ENCODE results near the gene TMCO4. TPM values are rescaled to one million over a fixed set of nuclear protein-coding genes. Genes with fewer than 3 reads are reported as not detected.
"Not testable (repeated sequence)": the region's sequence is repeated elsewhere in the genome, so short reads cannot be mapped to it uniquely, and the experiment has no call there.

TMCO4 gene
- total RNA-seq, 1 donor from 2014 or later: 5.8 TPM

DNA sequence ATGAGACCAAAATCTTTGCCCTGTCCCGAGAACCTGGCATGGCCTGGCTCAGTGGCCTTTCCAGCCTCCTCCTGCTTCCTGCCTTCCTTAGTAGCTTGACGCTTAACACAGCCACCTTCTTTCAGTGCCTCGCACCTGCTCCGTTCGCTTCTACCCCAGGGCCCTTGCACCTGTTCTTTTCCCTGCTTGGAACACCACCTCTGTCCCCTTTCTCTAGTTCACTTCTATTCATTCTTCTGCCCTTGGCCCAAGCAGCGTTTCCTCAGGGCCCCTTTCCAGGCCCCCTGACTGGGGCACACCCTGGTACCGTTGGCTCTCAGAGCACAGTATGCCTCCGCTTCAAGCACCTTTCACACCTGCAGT lies 144.0 kb downstream of the TMCO4 start:
- no peak for DNase-seq

DNA sequence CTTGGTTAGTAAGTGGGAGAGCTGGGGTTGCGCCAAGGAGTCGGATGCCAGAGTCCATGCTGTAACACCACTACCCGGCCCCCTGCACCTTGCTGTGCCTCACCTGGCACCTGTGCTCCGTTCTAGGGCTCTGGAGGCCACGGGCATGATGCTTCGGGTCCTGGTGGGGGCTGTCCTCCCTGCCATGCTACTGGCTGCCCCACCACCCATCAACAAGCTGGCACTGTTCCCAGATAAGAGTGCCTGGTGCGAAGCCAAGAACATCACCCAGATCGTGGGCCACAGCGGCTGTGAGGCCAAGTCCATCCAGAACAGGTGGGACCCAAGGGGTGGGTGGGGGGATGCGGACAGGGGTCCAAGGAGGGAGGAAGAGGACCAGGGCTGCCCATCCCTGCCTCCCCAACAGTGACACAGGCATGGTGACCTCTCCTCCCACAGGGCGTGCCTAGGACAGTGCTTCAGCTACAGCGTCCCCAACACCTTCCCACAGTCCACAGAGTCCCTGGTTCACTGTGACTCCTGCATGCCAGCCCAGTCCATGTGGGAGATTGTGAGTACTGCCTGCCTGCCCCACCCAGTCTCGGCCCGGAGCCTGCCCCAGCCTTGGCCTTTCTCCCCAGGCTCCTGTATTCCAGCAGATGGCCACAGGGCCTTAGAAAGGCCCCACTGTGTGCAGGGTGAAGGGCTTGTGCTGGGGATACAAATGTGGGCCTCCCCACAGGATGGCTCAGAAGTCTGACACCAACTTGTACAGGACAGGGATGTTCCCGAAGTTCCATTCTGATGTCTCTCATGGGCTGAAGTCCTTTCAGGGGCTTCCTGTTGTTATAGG lies 144.6 kb downstream of the TMCO4 start:
- DNase-seq: no peak

DNA sequence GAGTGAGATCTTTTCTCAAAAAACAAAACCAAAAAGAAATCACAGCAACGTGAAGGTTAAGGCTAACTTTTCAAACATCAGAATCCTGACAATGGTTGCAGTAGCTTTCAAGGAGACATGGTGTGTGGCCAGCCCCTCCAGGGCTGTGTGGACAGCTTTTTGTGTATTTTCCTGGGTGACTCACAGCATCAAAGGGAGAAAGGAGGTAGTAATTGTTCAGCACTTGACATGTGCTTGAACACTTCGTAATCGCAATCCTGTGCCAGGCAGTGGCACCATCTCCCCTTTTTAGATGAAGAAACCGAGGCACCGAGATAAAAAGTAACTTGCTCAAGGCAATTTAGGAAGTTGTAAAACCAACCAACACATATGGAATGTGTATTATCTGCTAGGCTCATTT lies 145.3 kb downstream of the TMCO4 start:
- no peak for DNase-seq

DNA sequence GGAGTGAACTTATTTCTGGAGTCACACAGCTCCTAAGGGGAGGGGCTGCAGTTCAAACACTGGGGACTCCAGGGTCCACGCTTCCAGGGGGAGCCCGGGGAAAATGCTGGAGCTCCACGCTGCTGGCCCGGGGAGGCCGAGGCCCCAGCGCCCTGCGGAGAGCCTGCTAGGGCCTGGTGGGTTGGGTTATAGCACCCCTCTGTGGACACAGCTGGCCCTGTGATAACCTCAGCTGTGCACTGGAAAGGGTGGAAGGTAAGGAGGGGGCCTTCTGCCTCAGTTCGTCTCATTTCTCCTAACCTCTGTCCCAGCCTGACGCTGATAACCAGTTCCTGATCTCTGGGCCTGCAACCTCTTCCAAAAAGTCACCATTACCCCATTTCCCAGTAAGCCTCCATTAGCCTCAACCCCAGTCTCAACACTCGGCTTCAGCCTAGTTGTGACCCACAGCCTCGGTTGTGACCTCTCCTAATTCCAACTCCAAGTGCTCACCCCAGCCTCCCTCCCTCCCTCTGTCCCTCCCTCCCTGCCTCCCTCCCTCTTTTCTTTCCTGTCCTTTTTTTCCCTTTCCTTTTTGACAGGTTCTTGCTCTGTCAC lies 148.5 kb downstream of the TMCO4 start:
- DNase-seq: peak; percentile 60

DNA sequence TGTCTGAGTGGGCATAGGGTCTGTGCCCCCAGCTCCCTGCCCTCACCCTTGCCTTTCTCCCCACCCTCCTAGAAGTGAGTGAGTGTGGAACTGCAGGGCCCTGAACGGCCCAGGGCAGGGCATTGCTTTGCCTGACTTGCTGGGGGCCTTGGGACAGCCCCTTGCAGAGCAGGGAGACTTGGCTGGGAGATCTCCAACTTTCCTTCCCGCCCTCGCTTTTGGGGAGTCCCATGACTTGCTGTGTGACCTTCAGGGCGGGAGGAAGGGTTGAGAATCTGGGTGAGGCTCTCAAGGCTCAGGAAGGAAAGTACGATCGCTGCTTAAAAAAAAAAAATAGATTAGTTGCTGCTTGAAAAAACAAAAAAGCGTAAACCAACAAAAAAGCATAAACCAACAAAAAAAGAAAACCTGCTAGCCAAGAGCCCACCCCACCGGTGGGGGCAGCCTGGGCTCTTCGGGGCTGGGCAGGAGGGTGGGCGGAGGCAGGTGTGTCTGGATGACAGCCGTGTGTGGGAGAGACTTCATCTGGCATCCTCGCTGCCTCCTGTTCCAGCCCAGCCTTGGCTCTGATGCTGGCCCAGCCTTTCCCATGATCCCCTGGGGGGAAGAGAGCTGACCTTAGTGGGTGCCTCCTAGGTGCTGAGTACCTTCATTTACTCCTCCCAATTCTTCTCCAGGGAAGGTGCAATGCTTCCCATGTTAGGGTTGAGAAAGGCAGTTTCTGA lies 149.1 kb downstream of the TMCO4 start:
- no peak for DNase-seq

DNA sequence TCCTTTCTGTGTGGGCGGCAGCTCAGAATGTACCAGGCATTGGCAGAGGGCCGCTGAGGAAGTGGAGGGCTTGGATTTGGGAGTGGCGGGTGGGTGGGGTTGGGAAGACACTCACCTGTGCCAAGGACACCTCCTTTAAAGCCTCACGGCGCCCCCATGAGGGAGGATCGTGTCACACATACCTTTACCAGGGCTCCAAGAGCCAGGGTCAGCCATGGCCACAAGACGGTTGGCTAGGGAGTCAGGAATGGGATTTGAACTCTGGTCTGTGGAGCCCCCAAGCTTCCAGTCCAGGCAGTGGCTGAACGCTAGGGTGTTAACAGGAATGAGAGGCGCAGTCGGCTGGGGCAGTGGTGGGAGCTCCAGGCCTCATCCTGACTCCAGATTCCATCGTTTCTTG lies 151.0 kb downstream of the TMCO4 start:
- DNase-seq: peak; percentile 24

DNA sequence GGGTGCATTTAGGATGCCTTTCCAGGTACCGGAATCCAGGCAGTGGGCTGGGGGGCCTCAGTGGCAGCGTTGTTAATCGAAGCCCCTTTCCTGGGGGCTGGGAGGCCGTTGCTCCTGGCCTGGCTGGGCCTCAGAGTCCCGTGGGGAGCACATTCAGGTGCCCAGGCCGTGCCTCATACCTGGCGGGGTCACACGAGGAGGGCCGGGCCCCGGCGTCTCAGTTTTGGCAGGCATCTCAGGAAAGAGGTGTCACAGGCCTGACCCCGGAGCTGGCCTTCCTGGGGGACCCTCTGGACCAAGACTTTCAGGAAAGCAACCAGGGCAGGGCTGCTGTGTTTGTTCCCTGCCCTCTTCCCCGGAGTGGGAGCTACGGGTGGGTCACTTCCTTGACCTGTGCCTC lies 151.5 kb downstream of the TMCO4 start:
- DNase-seq: no peak

DNA sequence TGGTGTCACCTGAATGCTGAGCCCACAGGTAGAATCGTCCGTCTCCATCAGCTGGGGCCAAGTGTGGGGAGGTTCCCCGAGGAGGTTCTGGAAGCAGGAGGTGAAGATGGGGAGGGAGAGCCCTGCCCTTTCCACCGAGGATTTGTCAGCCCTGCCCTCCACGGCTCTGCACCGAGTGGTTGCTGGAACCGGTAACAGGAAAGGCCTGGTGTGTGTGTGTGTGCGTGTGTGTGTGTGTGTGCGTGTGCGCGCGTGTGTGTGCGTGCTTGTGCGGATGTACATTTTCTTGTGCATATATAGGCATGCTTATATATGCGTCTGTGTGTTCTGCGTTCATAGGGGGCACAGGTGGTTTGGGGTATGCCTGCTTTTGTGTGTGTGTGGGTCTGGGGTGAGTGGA lies 152.1 kb downstream of the TMCO4 start:
- no peak for DNase-seq

DNA sequence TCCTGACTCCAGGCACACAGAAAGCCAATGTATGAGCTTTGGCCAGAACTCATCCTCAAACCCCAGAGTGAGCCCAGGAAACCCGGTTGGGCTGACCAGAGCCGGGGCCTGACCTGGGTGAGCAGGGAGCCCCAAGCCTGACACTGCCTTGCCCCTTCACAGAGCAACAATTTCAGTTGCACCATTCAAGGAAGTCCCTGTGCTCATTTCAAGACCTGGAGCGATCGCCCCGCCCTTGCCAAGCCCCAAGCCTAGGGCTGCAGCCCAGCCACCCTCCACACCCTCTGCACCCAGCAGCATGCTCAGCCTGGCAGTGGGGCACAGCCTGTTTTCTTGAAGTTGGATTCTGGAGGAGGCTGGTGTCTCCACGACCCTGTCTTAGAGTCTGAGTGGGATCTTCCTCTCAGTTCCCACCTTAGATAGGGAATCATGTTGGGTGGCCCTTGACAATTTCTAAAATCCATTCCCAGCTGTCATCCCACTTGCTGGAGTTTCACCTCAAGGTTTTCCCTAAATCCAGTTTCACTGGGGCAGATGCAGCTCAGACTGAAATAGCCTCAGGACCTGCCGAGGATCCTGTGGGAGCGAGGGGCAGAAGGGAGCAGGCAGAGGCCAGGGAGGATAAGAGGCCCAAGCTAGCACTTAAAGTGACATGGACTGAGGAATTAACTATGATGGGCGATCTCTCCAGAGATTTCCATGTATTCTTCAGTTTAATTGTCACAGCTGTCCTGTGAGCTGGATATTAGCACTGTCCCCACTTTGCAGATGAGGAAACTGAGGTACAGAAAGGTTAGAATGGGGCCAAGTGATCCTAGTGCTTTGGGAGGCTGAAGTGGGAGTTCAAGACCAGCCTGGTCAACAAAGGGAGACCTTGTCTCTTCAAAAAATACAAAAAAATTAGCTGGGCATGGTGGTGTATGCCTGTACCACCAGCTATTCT lies 153.1 kb downstream of the TMCO4 start:
- DNase-seq: no peak

DNA sequence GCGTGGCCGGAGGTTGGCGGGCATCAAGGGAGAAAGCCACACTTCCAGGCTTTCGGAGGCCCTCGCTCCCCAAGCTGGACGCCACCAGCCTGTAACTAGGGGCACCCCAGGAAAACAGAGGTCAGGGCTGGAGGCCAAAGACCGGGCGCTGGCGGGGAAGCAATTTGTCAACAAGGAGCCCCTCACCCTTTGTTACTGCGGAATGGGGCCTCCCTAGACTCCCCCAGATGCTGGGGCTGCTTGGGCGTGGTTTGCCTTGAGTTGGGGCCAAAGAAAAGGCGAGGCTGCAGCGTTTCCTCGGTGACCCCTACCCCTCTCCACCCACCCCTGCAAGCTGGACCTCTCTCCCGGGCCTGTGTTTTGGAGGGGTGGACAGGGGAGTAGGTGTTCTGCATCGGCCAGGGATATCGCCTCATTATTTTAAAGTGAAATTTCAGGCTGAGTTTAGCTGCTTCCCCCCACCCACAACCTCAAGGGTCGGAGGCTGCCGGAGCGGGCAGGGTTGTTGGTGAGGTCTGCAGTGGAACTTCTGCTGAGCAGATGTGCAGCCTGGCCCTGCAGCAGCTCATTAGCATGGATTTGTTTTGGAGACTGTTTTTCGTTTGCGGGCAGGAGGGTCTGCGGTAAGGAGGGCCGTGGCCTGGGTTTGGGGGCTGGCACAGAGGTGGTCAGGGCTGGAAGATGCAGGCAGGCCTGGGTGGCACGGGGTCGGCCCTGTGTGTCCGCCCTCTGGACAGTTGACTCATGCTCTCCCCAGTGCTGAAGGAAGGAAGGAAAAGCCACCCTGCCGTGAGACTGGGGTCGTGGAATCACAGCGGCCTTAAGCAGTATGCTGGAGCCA lies 154.1 kb downstream of the TMCO4 start:
- no peak for DNase-seq

DNA sequence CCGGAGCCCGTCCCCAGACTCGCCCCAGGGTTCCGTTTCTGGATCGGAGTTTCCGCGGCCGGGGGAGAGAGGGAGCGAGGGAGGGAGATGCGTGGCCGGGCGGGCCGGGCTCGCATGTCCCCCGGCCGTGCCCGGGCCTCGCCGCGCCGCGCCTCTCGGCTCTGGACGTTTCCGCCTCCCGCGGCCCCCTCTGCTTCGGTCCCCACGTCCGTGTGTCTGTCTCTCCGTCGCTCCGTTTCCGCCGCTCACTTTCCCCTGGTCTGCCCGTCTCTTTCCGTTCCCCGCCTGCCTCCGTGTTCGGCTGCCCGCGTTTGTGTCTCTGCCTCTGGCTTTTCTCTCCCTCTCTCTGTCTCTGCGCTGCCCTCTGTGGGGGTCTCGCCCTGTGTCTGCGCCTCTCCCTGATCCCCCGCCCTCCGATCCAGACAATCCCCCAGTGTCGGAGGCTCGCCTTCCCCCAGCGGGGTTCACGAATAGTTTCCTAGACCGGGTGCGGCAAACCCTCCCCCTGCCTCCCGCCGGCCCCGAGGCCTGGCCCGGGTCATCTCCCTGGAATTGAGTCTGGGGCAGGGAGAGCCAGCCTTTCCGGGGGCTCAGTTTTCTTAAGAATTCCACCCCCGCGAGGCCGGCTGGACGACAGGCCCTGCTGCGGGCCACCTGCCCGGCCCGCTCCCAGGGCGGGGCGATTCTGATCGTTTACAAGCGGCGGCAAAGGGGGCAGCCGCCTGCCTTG lies 154.9 kb downstream of the TMCO4 start:
- peak; percentile 29 for DNase-seq

DNA sequence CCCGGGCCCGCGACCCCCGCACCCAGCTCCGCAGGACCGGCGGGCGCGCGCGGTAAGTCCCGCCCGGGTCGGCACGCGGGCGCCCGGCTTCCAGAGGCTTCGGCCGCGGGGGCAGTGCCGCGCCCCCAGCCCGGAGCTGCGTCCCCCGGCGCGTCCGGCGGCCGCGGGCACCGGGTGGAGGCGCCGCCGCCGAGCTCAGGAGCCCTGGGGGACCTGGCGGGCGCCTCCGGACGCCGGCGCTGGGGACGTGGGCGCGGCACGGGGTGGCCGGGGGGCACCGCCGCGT lies 155.4 kb downstream of the TMCO4 start:
- DNase-seq: no peak

DNA sequence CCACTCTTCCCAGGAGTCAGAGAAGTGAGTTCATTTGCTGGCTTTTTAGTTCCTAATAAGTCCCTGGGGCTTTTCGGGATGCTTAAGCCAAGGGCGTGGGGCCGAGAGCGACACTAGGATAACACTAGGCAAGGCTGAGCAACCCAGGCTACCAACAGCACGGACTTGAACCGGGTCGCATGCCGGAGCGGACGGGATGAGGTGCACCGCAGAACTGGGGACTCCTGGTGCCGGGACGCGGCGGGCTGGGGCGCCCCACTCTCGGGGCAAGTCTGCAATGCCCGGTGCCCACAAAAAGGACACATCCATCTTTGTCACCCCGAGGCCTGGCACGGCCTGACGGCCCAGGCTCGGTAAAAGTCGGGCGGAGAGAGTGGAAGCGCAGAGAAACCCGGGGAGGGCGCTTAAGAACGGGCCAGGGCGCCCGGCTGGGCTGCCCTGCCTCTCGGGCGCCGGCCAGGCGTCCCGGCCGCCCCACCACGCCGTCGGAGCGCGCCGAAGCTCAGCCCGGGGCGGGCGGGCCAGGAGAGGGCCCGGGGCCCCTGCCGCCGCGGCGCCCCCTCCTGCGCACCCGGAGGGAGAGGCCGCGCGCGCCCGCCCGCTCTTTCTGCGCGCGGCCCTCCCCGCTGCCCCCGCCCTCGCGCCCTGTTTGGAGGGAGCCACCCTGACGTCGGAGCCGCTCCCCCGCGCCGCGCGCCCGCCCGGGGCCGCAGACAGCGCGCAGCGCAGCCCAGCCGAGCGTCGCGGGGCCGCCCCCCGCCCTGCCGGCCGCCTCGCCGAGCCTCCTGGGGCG lies 155.9 kb downstream of the TMCO4 start, which contains the start of gene NBL1:
TSS of gene NBL1 (plus strand) at position 710 of the 793 bp plus-strand sequence. CDS start 10,720 bp downstream, outside the sequence.
- DNase-seq: peak; percentile 63

DNA sequence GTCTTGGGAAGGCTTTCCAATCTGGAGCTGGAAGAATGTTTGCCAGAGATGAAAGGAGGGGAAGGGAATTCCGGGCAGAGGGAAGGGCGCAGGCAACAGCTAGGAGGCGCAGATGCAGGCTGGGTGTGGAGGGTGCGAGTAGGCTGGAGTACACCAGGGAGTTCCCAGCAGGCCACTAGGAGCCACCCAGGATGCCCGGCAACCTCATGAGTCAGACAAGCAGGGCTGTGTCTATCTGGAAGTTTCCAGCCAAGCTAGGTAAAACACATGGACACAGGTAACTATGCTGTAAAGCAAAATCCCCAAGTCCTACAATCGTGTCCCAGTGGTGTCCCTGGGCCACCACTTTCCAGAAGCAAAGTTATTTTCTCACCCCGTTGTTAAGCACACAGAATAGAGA lies 156.6 kb downstream of the TMCO4 start:
- DNase-seq: no peak

DNA sequence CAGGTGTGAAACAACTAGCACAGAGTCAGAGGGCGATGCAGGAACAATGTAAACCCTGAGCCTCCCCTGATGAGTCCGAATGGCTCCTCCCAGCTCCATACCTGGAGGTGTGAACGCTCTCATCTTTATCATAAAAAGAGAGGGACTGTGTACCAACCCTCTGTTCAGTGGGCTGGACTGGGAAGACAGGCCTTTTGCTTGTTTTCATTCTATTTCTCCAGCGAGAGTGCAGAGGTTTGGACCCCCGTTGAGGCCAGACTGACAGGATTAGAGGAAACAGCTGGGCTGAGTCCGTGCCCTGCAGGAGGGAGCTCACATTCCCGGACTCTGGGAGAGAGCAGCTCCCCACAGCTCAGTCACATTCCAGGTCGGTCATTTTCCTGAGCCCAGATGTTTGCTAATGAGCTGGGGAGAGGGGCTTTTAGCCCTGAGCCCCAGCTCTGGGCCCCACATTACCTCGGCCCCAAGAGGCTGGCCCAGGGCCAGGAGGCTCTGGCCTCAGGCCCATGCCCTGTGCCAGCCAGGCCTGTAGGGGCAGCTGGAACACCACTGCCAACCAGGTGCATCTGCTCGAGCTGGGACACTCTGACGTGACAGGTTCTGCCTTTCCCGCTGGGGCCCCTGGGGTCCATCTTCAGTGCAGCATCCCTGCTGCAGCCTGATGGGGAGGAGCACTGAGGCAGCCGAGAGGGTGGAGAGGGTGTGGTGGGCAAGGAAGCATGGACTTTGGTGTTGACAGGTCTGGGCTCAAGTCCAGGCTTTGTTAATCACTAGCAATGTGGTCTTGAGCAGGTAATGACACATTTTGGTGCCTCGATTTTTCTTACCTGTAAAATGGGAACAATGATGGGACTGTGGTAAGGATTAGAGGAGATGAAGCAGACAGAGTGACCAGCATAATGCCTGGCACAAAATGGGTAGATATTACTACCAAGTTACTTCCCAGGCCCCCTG lies 159.1 kb downstream of the TMCO4 start:
- DNase-seq: peak; percentile 80

DNA sequence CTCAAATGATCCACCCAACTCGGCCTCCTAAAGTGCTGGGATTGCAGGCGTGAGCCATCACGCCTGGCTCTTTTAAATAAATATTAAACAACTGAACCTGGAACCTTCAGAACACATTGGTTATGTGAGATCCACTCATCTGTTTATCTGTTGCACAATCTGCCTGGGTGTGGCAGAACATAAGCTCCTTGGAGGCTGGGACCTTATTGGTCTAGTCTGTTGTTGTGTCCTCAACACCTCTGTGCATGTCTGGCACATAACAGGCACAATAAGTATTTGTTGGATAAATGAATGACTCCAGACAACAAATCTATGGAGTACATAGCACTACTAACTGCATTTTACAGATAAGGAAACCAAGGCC lies 159.7 kb downstream of the TMCO4 start:
- DNase-seq: no peak

DNA sequence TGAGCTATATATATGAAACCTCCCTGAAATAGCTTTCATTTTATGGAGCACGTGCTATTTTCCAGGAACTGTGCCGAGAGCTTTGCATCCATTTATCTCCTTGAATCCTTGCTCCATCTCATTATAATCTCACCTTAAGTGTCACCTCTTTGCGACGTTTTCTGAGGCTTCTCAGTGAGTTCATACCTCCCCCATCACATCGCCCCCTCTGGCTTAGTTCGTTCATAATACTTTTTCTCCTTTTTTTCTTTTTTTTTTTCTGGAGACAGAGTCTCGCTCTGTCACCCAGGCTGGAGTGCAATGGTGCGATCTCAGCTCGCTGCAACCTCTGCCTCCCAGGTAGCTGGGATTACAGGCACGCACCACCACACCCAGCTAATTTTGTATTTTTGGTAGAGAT lies 160.5 kb downstream of the TMCO4 start:
- not testable (repeated sequence) for DNase-seq

DNA sequence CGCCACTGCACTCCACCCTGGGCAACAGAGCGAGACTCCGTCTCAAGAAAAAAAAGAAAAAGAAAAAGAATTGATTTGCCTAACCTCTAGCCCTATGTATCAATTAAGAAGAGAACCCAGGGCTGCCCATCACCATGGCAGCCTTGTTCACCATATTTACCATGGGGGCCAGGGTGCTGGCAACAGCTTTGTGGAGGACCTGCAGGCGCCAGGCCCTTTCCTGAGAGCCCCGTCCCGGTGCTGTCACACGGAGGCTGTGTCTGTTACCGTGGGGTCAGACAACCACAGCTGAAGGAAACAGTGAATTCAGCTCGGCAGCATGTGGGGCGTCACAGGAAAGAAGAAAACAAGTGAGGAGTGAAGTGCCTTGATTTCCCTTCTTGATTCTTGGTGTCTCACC lies 162.1 kb downstream of the TMCO4 start:
- no peak for DNase-seq

DNA sequence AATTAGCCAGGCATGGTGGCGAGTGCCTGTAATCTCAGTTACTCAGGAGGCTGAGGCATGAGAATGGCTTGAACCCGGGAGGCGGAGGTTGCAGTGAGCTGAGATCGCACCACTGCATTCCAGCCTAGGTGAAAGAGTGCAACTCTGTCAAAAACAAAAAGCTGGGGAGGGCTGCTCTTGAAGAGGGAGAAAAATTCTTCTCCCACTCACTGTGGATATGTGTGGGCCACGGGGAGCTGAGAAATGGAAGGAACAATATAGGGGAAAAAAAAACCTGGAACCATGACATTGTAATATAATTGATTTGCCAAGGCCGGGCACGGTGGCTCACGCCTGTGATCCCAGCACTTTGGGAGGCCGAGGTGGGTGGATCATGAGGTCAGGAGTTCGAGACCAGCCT lies 163.0 kb downstream of the TMCO4 start:
- DNase-seq: not testable (repeated sequence)
